GM12878 (cell line): Measurements from ENCODE around the gene TTC9C. TPM values are rescaled to one million over a fixed set of nuclear protein-coding genes. Genes with fewer than 3 reads are reported as not detected.
A peak's percentile ranks its signal among the peaks of the same experiment; 100 is the strongest.

Experiments
- BACH1 ChIP-seq: fragments of 450-650 bp; IDR thresholded peaks from 2 replicates; pipeline ENCODE4 v1.6.1; 2017; ENCODE audit warnings: mild to moderate bottlenecking, borderline replicate concordance
- BMI1 ChIP-seq: fragments of 450-650 bp; IDR thresholded peaks from 2 replicates; pipeline ENCODE4 v1.6.1; 2016; ENCODE audit warnings: mild to moderate bottlenecking, moderate library complexity, borderline replicate concordance
- CREB1 ChIP-seq: IDR thresholded peaks from 2 replicates; pipeline ENCODE4 v1.6.1; 2012; ENCODE audit warnings: low read depth, mild to moderate bottlenecking, inconsistent platforms
- EED ChIP-seq: sonication (generic); IDR thresholded peaks from 2 replicates; pipeline ENCODE4 v1.6.1; 2016; ENCODE audit warnings: antibody characterized with exemption, low read depth
- GABPA ChIP-seq: IDR thresholded peaks from 2 replicates; pipeline ENCODE4 v1.6.1; 2014; ENCODE audit warnings: antibody characterized with exemption, low read depth, mild to moderate bottlenecking, inconsistent platforms
- GATAD2B ChIP-seq: fragments of 450-650 bp; conservative IDR thresholded peaks from 2 replicates; pipeline ENCODE4 v1.6.1; 2017; ENCODE audit warnings: low read depth, mild to moderate bottlenecking, moderate library complexity
- IKZF1 ChIP-seq: fragments of 450-650 bp; conservative IDR thresholded peaks from 2 replicates; pipeline ENCODE4 v1.6.1; 2017; ENCODE audit warnings: antibody characterized with exemption, mild to moderate bottlenecking
- KLF5 ChIP-seq: fragments of 450-650 bp; IDR thresholded peaks from 2 replicates; pipeline ENCODE4 v1.6.1; 2014; ENCODE audit warnings: mild to moderate bottlenecking; ENCODE audit not compliant: partially characterized antibody
- LARP7 ChIP-seq: fragments of 450-650 bp; IDR thresholded peaks from 2 replicates; pipeline ENCODE4 v1.6.1; 2017; ENCODE audit warnings: mild to moderate bottlenecking
- MEF2B ChIP-seq: fragments of 450-650 bp; IDR thresholded peaks from 2 replicates; pipeline ENCODE4 v1.6.1; 2018; ENCODE audit warnings: mild to moderate bottlenecking, moderate library complexity; ENCODE audit not compliant: partially characterized antibody, poor library complexity, severe bottlenecking
- MTA2 ChIP-seq: fragments of 450-650 bp; IDR thresholded peaks from 2 replicates; pipeline ENCODE4 v1.6.1; 2016; ENCODE audit warnings: low read depth, mild to moderate bottlenecking, moderate library complexity
- NR2C1 ChIP-seq: fragments of 450-650 bp; IDR thresholded peaks from 2 replicates; pipeline ENCODE4 v1.6.1; 2017; ENCODE audit warnings: antibody characterized with exemption, mild to moderate bottlenecking, moderate library complexity
- PKNOX1 ChIP-seq: fragments of 450-650 bp; IDR thresholded peaks from 2 replicates; pipeline ENCODE4 v1.6.1; 2016; ENCODE audit warnings: mild to moderate bottlenecking
- POLR2A ChIP-seq: IDR thresholded peaks from 2 replicates; pipeline ENCODE4 v1.6.1; 2011; ENCODE audit warnings: low read depth, mild to moderate bottlenecking, low read length
- POLR2AphosphoS2 ChIP-seq: IDR thresholded peaks from 2 replicates; pipeline ENCODE4 v1.6.1; 2011; ENCODE audit warnings: low read depth, mild to moderate bottlenecking, low read length, improper control_type of control experiment, moderate library complexity
- RFX5 ChIP-seq: IDR thresholded peaks from 2 replicates; pipeline ENCODE4 v1.6.1; 2011; ENCODE audit warnings: low read depth, low read length, improper control_type of control experiment
- RUNX3 ChIP-seq: IDR thresholded peaks from 2 replicates; pipeline ENCODE4 v1.6.1; 2012; ENCODE audit warnings: low read length, inconsistent platforms
- SMARCA5 ChIP-seq: fragments of 450-650 bp; IDR thresholded peaks from 2 replicates; pipeline ENCODE4 v1.6.1; 2017; ENCODE audit warnings: mild to moderate bottlenecking
- SRF ChIP-seq, 2 experiments: IDR thresholded peaks; 2 replicates each; pipeline ENCODE4 v1.6.1; 2011; ENCODE audit warnings: low read depth in 2 of 2, low read length in 2 of 2, mild to moderate bottlenecking in 1 of 2, moderate library complexity in 1 of 2
- TCF3 ChIP-seq: IDR thresholded peaks from 2 replicates; pipeline ENCODE4 v1.6.1; 2012; ENCODE audit warnings: low read depth, mild to moderate bottlenecking, low read length, borderline replicate concordance; ENCODE audit not compliant: insufficient read depth
- ZNF207 ChIP-seq: fragments of 450-650 bp; IDR thresholded peaks from 2 replicates; pipeline ENCODE4 v1.6.1; 2014; ENCODE audit warnings: antibody characterized with exemption, mild to moderate bottlenecking, borderline replicate concordance
- polyA plus RNA-seq, 11 experiments: library from polyadenylated mRNA; depleted of rRNA in 4 of 11; unstranded in 6 of 11; stranded (reverse) in 5 of 11; fragments of >200 nt; fragmentation: Nextera tagmentation in 4 of 11; fragmentation: Illumina TruSeq in 1 of 11; extraction: Ambion mirVana in 4 of 11; extraction: Trizol in 1 of 11; gene quantifications; 1 replicate in 1 of 11; 2 replicates in 10 of 11; pipeline versions ENCODE4 v1.2.1 to v1.2.3, GENCODE V29; 2011 to 2016; ENCODE audit warnings: inconsistent platforms in 2 of 11, missing spikeins in 2 of 11, low read depth in 1 of 11
- total RNA-seq, 4 experiments: library from RNA; depleted of rRNA in 3 of 4; stranded (reverse); fragments of >200 nt in 3 of 4; fragmentation: Illumina TruSeq in 1 of 4; extraction: Trizol in 1 of 4; gene quantifications; 2 replicates each; pipeline versions ENCODE4 v1.2.1 to v1.2.3, GENCODE V29; 2013 to 2021
- TF ChIP-seq, protein P1 (sequence below): fragments of 450-650 bp; conservative IDR thresholded peaks from 2 replicates; pipeline ENCODE4 v1.6.1; 2017; ENCODE audit warnings: mild to moderate bottlenecking, moderate library complexity
- TF ChIP-seq, protein P2 (sequence below): IDR thresholded peaks from 2 replicates; pipeline ENCODE4 v1.6.1; 2012; ENCODE audit warnings: low read depth, low read length, improper control_type of control experiment

The TTC9C gene
- total and polyA plus RNA-seq, 10 of the 15 experiments (the other 5 are each of a cell fraction or from before 2014, with no cell fraction given), result 42.0 to 72.3 (median 50.4) TPM

DNA sequence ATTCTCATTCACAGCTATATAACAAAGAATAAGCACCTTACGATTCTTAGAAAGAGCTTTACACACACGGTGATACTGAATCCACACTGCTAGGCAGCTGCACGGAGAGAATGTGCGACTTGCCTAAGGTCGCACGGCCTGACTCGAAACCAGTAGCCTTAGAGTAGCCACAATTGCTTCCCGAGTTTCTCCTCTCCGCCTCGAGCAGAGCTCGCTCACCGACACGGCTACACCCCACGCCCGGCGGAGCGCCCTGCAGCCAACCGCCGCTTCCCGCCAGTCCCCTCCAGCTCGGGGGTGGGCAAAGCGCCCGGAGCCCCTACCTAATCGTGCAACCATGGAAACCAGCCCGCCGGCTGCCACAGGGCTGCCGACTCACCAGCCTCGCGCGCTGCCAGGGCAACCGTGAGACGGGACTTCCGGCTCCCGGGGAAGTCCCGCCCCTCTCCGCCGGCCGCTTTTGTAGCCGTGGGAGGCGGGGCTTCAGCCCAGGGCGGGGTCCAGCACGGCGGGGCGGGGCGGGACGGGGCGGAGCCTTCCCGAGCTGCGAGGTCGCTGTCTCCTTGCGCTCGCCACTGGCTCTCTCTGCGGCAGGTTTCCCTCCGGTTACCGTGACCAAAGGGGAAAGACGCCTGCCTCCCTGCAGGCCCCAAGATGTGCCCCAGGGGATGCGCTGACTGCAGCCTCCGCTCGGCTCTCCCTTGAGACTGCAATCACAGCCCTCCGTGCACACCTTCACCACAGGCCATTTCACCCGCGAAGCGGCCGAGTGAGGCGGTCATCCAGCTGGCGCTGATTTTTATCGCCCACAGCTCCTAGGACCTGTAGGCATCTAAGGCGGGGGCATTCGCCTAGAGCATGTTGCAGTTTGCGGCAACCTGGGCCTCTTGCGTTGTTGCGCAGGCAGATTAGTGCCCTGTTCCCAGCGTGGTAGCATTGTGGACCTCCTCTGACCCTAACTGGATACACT is 22.1 kb upstream of the TTC9C start (continued):
- TF ChIP-seq ZNF207 (0 out of 2 replicates have a peak, but pooled peaks have one; percentile 35), POLR2AphosphoS2 (peak; percentile 75; the same call in 1 of the 2 replicates), SRF (IDR thresholded peaks at IDR 0.05; ENCODE audit: low read depth in 2 of 2, low read length in 2 of 2) (no peak), MEF2B (peak; percentile 77), LARP7 (peak; percentile 64), KLF5 (no peak), SMARCA5 (0 out of 2 replicates have a peak, but pooled peaks have one; percentile 67), CREB1 (0 out of 2 replicates have a peak, but pooled peaks have one; percentile 38), IKZF1 (peak; percentile 28; the same call in 1 of the 2 replicates), NR2C1 (no peak), BMI1 (peak; percentile 92), GABPA (peak; percentile 82), GATAD2B (peak; percentile 19; the same call in 1 of the 2 replicates), POLR2A (peak; percentile 78), PKNOX1 (peak; percentile 44; the same call in 1 of the 2 replicates), MTA2 (no peak), TCF3 (0 out of 2 replicates have a peak, but pooled peaks have one; percentile 20), EED (0 out of 2 replicates have a peak, but pooled peaks have one; percentile 4), BACH1 (no peak), RFX5 (no peak), RUNX3 (peak; percentile 20)
- TF ChIP-seq, protein P1, sequence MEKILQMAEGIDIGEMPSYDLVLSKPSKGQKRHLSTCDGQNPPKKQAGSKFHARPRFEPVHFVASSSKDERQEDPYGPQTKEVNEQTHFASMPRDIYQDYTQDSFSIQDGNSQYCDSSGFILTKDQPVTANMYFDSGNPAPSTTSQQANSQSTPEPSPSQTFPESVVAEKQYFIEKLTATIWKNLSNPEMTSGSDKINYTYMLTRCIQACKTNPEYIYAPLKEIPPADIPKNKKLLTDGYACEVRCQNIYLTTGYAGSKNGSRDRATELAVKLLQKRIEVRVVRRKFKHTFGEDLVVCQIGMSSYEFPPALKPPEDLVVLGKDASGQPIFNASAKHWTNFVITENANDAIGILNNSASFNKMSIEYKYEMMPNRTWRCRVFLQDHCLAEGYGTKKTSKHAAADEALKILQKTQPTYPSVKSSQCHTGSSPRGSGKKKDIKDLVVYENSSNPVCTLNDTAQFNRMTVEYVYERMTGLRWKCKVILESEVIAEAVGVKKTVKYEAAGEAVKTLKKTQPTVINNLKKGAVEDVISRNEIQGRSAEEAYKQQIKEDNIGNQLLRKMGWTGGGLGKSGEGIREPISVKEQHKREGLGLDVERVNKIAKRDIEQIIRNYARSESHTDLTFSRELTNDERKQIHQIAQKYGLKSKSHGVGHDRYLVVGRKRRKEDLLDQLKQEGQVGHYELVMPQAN, result peak; percentile 95
- TF ChIP-seq, protein P2, sequence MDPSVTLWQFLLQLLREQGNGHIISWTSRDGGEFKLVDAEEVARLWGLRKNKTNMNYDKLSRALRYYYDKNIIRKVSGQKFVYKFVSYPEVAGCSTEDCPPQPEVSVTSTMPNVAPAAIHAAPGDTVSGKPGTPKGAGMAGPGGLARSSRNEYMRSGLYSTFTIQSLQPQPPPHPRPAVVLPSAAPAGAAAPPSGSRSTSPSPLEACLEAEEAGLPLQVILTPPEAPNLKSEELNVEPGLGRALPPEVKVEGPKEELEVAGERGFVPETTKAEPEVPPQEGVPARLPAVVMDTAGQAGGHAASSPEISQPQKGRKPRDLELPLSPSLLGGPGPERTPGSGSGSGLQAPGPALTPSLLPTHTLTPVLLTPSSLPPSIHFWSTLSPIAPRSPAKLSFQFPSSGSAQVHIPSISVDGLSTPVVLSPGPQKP, result peak; percentile 54; the same call in 1 of the 2 replicates
- TF ChIP-seq, all 136 proteins: peak for 21
